Liver (tissue), 9 donors: ENCODE data around the gene PRPSAP1. TPM values are rescaled to one million over a fixed set of nuclear protein-coding genes. Genes with fewer than 3 reads are reported as not detected.

Experiments
- DNase-seq: peaks from one replicate; pipeline ENCODE4 v3.0.0-alpha.2; 2017; ENCODE audit warnings: low spot score
- H3K27ac ChIP-seq, 2 donors: one replicate each; pipeline ENCODE4 v1.7.0; 2013; ENCODE audit warnings: inconsistent platforms in 2 of 2, low read length in 2 of 2, control low read depth in 1 of 2, low read depth in 1 of 2, mild to moderate bottlenecking in 1 of 2
- H3K27me3 ChIP-seq, 4 donors: one replicate each; pipeline versions ENCODE4 v1.6.1 to v1.7.0; 2013; ENCODE audit warnings: low read length in 3 of 4, inconsistent platforms in 1 of 4, mild to moderate bottlenecking in 1 of 4, moderate library complexity in 1 of 4; ENCODE audit not compliant: control insufficient read depth in 4 of 4, insufficient read depth in 4 of 4
- H3K36me3 ChIP-seq, 4 donors: one replicate each; pipeline versions ENCODE4 v1.6.1 to v1.7.0; 2013; ENCODE audit warnings: low read length in 3 of 4, mild to moderate bottlenecking in 3 of 4, low read depth in 1 of 4, moderate library complexity in 1 of 4; ENCODE audit not compliant: control insufficient read depth in 4 of 4, insufficient read depth in 3 of 4
- H3K4me1 ChIP-seq, 4 donors: one replicate each; pipeline versions ENCODE4 v1.6.1 to v1.7.0; 2013; ENCODE audit warnings: low read length in 3 of 4, mild to moderate bottlenecking in 3 of 4, moderate library complexity in 1 of 4; ENCODE audit not compliant: control insufficient read depth in 4 of 4, insufficient read depth in 4 of 4
- H3K4me3 ChIP-seq, 3 donors: one replicate each; pipeline versions ENCODE4 v1.6.1 to v1.7.0; 2013; ENCODE audit warnings: low read length in 3 of 3, control low read depth in 1 of 3, low read depth in 1 of 3, mild to moderate bottlenecking in 1 of 3
- H3K9ac ChIP-seq, 2 donors: one replicate each; pipeline ENCODE4 v1.7.0; 2013; ENCODE audit warnings: low read length in 2 of 2, mild to moderate bottlenecking in 2 of 2, moderate library complexity in 2 of 2, control low read depth in 1 of 2, low read depth in 1 of 2
- H3K9me3 ChIP-seq, 4 donors: one replicate each; pipeline versions ENCODE4 v1.6.1 to v1.7.0; 2013; ENCODE audit warnings: low read length in 3 of 4; ENCODE audit not compliant: control insufficient read depth in 4 of 4
- ATF3 ChIP-seq: IDR thresholded peaks from 2 replicates; pipeline ENCODE4 v1.6.1; 2016; ENCODE audit warnings: antibody characterized with exemption
- EGR1 ChIP-seq, 2 donors: IDR thresholded peaks; 2 replicates each; pipeline ENCODE4 v1.6.1; 2016 to 2018; ENCODE audit warnings: antibody characterized with exemption in 2 of 2, low read depth in 2 of 2
- FOXA1 ChIP-seq: IDR thresholded peaks from 2 replicates; pipeline ENCODE4 v1.6.1; 2016; ENCODE audit warnings: antibody characterized with exemption
- FOXA2 ChIP-seq: IDR thresholded peaks from 2 replicates; pipeline ENCODE4 v1.6.1; 2016; ENCODE audit warnings: antibody characterized with exemption
- GABPA ChIP-seq, 2 donors: IDR thresholded peaks in 1 of 2; conservative IDR thresholded peaks in 1 of 2; 2 replicates each; pipeline ENCODE4 v1.6.1; 2016; ENCODE audit warnings: antibody characterized with exemption in 2 of 2, mild to moderate bottlenecking in 1 of 2, moderate library complexity in 1 of 2
- HNF4A ChIP-seq, 2 donors: conservative IDR thresholded peaks; 2 replicates each; pipeline ENCODE4 v1.6.1; 2016; ENCODE audit warnings: antibody characterized with exemption in 2 of 2, mild to moderate bottlenecking in 2 of 2
- HNF4G ChIP-seq: IDR thresholded peaks from 2 replicates; pipeline ENCODE4 v1.6.1; 2016; ENCODE audit warnings: antibody characterized with exemption
- JUND ChIP-seq, 2 donors: IDR thresholded peaks; 2 replicates each; pipeline ENCODE4 v1.6.1; 2016; ENCODE audit warnings: antibody characterized with exemption in 2 of 2
- NR2F2 ChIP-seq: IDR thresholded peaks from 2 replicates; pipeline ENCODE4 v1.6.1; 2016; ENCODE audit warnings: antibody characterized with exemption
- RAD21 ChIP-seq, 2 donors: IDR thresholded peaks; 2 replicates each; pipeline ENCODE4 v1.6.1; 2016; ENCODE audit warnings: antibody characterized with exemption in 2 of 2, mild to moderate bottlenecking in 2 of 2
- RXRA ChIP-seq, 2 donors: IDR thresholded peaks; 2 replicates each; pipeline ENCODE4 v1.6.1; 2017 to 2018; ENCODE audit warnings: antibody characterized with exemption in 2 of 2, mild to moderate bottlenecking in 1 of 2
- SP1 ChIP-seq: IDR thresholded peaks from 2 replicates; pipeline ENCODE4 v1.6.1; 2018; ENCODE audit warnings: antibody characterized with exemption, mild to moderate bottlenecking
- TAF1 ChIP-seq: conservative IDR thresholded peaks from 2 replicates; pipeline ENCODE4 v1.6.1; 2016; ENCODE audit warnings: antibody characterized with exemption, mild to moderate bottlenecking
- YY1 ChIP-seq: IDR thresholded peaks from 2 replicates; pipeline ENCODE4 v1.6.1; 2016; ENCODE audit warnings: antibody characterized with exemption, mild to moderate bottlenecking
- ZBTB33 ChIP-seq: IDR thresholded peaks from 2 replicates; pipeline ENCODE4 v1.6.1; 2016; ENCODE audit warnings: antibody characterized with exemption
- WGBS: extraction: QIAGEN DNeasy Blood & Tissue Kit; methylation state at CpG from one replicate; pipeline ENCODE4 v1.1.7; 2013; 5-methylcytosine and 5-hydroxymethylcytosine counted together
- polyA plus RNA-seq, 2 donors: library from polyadenylated mRNA; stranded (reverse) in 1 of 2; unstranded in 1 of 2; fragments of 200-250 nt in 1 of 2; fragments of >200 nt in 1 of 2; fragmentation: Nextera tagmentation in 1 of 2; extraction: Ambion mirVana in 1 of 2; gene quantifications; one replicate each; pipeline versions ENCODE4 v1.2.1 to v1.2.3, GENCODE V29; 2013 to 2015
- total RNA-seq, 2 donors: library from RNA; depleted of rRNA; stranded (reverse); fragments of >200 nt; gene quantifications; one replicate each; pipeline ENCODE4 v1.2.3, GENCODE V29; 2014
- TF ChIP-seq, protein P1 (sequence below): IDR thresholded peaks from 2 replicates; pipeline ENCODE4 v1.6.1; 2016; ENCODE audit warnings: antibody characterized with exemption
- TF ChIP-seq, protein P2 (sequence below): fragments of 150-350 bp; IDR thresholded peaks from 2 replicates; pipeline ENCODE4 v1.5.1; 2017; ENCODE audit warnings: improper control_type of control experiment, low read depth, low read length; ENCODE audit not compliant: missing input control
- TF ChIP-seq, protein P3 (sequence below): IDR thresholded peaks from 2 replicates; pipeline ENCODE4 v1.6.1; 2016; ENCODE audit warnings: antibody characterized with exemption, mild to moderate bottlenecking
- donor health status: healthy.
- donor health status: healthy.
- donor health status: healthy.
- donor health status: healthy.
- donor health status: healthy.

PRPSAP1 gene
- total and polyA plus RNA-seq, 4 donors: 21.4 to 78.1 (median 52.6) TPM

GRCh38 chr17:76378548-76379274, 25.0 kb upstream of the PRPSAP1 start:
- Histone ChIP-seq H3K4me3 (no peak overlapping the region), H3K27ac (no peak overlapping the region), H3K9me3 (no peaks in the 10 kb centered on the region), H3K36me3 (no peaks in the 10 kb centered on the region), H3K27me3 (no peaks in the 10 kb centered on the region), H3K4me1 (peaks cover 0 to 12% (median 9%) of the 10 kb centered on the region in 4 donors), H3K9ac (no peak overlapping the region)
- WGBS: 91% methylated on average over 5 of the region's 5 CpGs
- DNase-seq: no peak
- TF ChIP-seq GABPA (IDR thresholded peaks at IDR 0.05 in 1 of 2, conservative IDR thresholded peaks at IDR 0.05 in 1 of 2) (no peak), ATF3 (no peak), RAD21 (IDR thresholded peaks at IDR 0.05) (no peak), RXRA (IDR thresholded peaks at IDR 0.05) (no peak), FOXA1 (no peak), HNF4A (conservative IDR thresholded peaks at IDR 0.05) (no peak), TAF1 (no peak), ZBTB33 (no peak), EGR1 (IDR thresholded peaks at IDR 0.05; ENCODE audit: low read depth in 2 of 2) (no peak), SP1 (no peak), HNF4G (no peak)
- TF ChIP-seq, protein P1, sequence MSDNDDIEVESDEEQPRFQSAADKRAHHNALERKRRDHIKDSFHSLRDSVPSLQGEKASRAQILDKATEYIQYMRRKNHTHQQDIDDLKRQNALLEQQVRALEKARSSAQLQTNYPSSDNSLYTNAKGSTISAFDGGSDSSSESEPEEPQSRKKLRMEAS: no peak

GRCh38 chr17:76376318-76377133, 22.8 kb upstream of the PRPSAP1 start:
- no peak overlapping the region for H3K9ac ChIP-seq
- 67% methylated on average over 8 of the region's 8 CpGs for WGBS
- no peaks in the 10 kb centered on the region for H3K4me1 ChIP-seq
- no peak overlapping the region for H3K27ac ChIP-seq
- H3K4me3 ChIP-seq: no peak overlapping the region
- no peaks in the 10 kb centered on the region for H3K9me3 ChIP-seq
- TF ChIP-seq FOXA2: no peak
- no peak for TF ChIP-seq SP1
- TF ChIP-seq, protein P2, sequence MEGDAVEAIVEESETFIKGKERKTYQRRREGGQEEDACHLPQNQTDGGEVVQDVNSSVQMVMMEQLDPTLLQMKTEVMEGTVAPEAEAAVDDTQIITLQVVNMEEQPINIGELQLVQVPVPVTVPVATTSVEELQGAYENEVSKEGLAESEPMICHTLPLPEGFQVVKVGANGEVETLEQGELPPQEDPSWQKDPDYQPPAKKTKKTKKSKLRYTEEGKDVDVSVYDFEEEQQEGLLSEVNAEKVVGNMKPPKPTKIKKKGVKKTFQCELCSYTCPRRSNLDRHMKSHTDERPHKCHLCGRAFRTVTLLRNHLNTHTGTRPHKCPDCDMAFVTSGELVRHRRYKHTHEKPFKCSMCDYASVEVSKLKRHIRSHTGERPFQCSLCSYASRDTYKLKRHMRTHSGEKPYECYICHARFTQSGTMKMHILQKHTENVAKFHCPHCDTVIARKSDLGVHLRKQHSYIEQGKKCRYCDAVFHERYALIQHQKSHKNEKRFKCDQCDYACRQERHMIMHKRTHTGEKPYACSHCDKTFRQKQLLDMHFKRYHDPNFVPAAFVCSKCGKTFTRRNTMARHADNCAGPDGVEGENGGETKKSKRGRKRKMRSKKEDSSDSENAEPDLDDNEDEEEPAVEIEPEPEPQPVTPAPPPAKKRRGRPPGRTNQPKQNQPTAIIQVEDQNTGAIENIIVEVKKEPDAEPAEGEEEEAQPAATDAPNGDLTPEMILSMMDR: no peak
- TF ChIP-seq RXRA (IDR thresholded peaks at IDR 0.05): no peak
- TF ChIP-seq JUND (IDR thresholded peaks at IDR 0.05): no peak
- no peak for TF ChIP-seq EGR1 (IDR thresholded peaks at IDR 0.05; ENCODE audit: low read depth in 2 of 2)
- TF ChIP-seq HNF4A (conservative IDR thresholded peaks at IDR 0.05): no peak
- no peak for TF ChIP-seq ZBTB33
- no peak for TF ChIP-seq GABPA (IDR thresholded peaks at IDR 0.05 in 1 of 2, conservative IDR thresholded peaks at IDR 0.05 in 1 of 2)
- TF ChIP-seq HNF4G: no peak
- no peak for TF ChIP-seq FOXA1
- TF ChIP-seq, protein P1: no peak
- TF ChIP-seq YY1: no peak
- no peak for TF ChIP-seq NR2F2
- TF ChIP-seq ATF3: no peak
- TF ChIP-seq, protein P3, sequence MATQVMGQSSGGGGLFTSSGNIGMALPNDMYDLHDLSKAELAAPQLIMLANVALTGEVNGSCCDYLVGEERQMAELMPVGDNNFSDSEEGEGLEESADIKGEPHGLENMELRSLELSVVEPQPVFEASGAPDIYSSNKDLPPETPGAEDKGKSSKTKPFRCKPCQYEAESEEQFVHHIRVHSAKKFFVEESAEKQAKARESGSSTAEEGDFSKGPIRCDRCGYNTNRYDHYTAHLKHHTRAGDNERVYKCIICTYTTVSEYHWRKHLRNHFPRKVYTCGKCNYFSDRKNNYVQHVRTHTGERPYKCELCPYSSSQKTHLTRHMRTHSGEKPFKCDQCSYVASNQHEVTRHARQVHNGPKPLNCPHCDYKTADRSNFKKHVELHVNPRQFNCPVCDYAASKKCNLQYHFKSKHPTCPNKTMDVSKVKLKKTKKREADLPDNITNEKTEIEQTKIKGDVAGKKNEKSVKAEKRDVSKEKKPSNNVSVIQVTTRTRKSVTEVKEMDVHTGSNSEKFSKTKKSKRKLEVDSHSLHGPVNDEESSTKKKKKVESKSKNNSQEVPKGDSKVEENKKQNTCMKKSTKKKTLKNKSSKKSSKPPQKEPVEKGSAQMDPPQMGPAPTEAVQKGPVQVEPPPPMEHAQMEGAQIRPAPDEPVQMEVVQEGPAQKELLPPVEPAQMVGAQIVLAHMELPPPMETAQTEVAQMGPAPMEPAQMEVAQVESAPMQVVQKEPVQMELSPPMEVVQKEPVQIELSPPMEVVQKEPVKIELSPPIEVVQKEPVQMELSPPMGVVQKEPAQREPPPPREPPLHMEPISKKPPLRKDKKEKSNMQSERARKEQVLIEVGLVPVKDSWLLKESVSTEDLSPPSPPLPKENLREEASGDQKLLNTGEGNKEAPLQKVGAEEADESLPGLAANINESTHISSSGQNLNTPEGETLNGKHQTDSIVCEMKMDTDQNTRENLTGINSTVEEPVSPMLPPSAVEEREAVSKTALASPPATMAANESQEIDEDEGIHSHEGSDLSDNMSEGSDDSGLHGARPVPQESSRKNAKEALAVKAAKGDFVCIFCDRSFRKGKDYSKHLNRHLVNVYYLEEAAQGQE: no peak
- DNase-seq: no peak
- no peaks in the 10 kb centered on the region for H3K36me3 ChIP-seq
- H3K27me3 ChIP-seq: no peaks in the 10 kb centered on the region
